Coronary artery (tissue), 2 donors: Measurements from ENCODE around the gene DHCR24.
A peak's percentile ranks its signal among the peaks of the same experiment; 100 is the strongest.

Experiments used
- DNase-seq: peaks from one replicate; pipeline ENCODE4 v3.0.0-alpha.2; 2017; ENCODE audit warnings: low spot score
- H3K27ac ChIP-seq, 2 donors: fragments of 200-600 bp; sonication (generic); one replicate each; pipeline ENCODE4 v1.5.1; 2016 to 2019
- H3K4me3 ChIP-seq: fragments of 200-600 bp; sonication (generic); 2 replicates; pipeline ENCODE4 v1.5.1; 2016; ENCODE audit warnings: mild to moderate bottlenecking, moderate library complexity
- CTCF ChIP-seq: fragments of 200-600 bp; sonication (generic); IDR thresholded peaks from one replicate; pipeline ENCODE4 v1.5.1; 2019; ENCODE audit warnings: antibody characterized with exemption

DHCR24 gene

GRCh38 chr1:54813485-54814125 is 73.4 kb downstream of the DHCR24 start:
- DNase-seq: peak; percentile 29
- Histone ChIP-seq H3K27ac (no peak overlapping the region), H3K4me3 (no peak overlapping the region)
- no peak for TF ChIP-seq CTCF

GRCh38 chr1:54812801-54813484 is 74.1 kb downstream of the DHCR24 start:
- TF ChIP-seq CTCF: no peak
- Histone ChIP-seq H3K4me3 (no peak overlapping the region), H3K27ac (no peak overlapping the region)
- DNase-seq: peak; percentile 58

GRCh38 chr1:54811739-54812655 is 75.0 kb downstream of the DHCR24 start:
- Histone ChIP-seq H3K4me3 (no peak overlapping the region), H3K27ac (no peak overlapping the region)
- no peak for TF ChIP-seq CTCF
- peak; percentile 68 for DNase-seq

- DNase-seq: peak; percentile 65
- no peak overlapping the region for H3K27ac ChIP-seq
- H3K4me3 ChIP-seq: no peak overlapping the region
- TF ChIP-seq CTCF: no peak
Measured at GRCh38 chr1:54811066-54811465, 75.9 kb downstream of the DHCR24 start.

GRCh38 chr1:54810153-54810942 is 76.6 kb downstream of the DHCR24 start:
- H3K4me3 ChIP-seq: no peak overlapping the region
- peak; percentile 59 for TF ChIP-seq CTCF
- peak; percentile 66 for DNase-seq
- H3K27ac ChIP-seq: no peak overlapping the region

- H3K27ac ChIP-seq: no peak overlapping the region
- H3K4me3 ChIP-seq: no peak overlapping the region
- DNase-seq: peak; percentile 40
- no peak for TF ChIP-seq CTCF
Measured at GRCh38 chr1:54809496-54810074, 77.4 kb downstream of the DHCR24 start.
